GM18951 (cell line): ENCODE results near the gene PTPRCAP.

ENCODE experiments used
- POLR2A ChIP-seq: IDR thresholded peaks from 4 replicates; pipeline ENCODE4 v1.6.1; 2011; ENCODE audit warnings: mild to moderate bottlenecking; ENCODE audit not compliant: insufficient read length, insufficient read depth; ENCODE audit errors: extremely low read depth
- in situ Hi-C: fragments of 300-500 bp; cut with MboI; formaldehyde crosslinking; loops from one replicate; pipeline ENCODE4 v1.12.0; 2022; ENCODE audit warnings: low sequenced_read_pairs, mixed read lengths, inconsistent platforms; ENCODE audit not compliant: unreplicated experiment

The PTPRCAP gene

DNA sequence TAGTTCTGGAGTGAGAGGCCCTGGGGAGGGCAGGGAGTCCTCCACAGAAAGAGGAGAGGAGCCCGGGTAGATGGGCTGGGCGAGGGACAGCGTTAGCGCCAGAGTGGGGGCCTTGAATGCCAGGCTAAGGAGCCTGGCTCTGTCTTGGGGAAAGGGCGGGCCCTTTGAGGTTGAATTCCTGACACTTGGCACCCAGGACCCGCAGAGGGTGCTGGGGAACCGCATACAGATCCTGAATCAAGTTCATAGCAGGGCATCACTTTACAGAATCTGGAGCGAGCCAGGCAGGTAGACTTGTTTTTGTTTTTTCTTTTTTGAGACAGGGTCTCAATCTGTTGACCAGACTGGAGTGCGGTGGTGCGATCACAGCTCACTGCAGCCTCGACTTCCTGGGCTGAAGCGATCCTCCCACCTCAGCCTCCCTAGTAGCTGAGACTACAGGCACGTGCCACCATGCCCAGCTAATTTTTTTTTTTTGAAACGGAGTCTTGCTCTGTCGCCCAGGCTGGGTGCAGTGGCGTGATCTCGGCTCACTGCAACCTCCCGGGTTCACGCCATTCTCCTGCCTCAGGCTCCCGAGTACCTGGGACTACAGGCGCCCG is 16.0 kb downstream of the PTPRCAP start:
- TF ChIP-seq POLR2A, result no peak
- in situ Hi-C loops, result no loop called here

DNA sequence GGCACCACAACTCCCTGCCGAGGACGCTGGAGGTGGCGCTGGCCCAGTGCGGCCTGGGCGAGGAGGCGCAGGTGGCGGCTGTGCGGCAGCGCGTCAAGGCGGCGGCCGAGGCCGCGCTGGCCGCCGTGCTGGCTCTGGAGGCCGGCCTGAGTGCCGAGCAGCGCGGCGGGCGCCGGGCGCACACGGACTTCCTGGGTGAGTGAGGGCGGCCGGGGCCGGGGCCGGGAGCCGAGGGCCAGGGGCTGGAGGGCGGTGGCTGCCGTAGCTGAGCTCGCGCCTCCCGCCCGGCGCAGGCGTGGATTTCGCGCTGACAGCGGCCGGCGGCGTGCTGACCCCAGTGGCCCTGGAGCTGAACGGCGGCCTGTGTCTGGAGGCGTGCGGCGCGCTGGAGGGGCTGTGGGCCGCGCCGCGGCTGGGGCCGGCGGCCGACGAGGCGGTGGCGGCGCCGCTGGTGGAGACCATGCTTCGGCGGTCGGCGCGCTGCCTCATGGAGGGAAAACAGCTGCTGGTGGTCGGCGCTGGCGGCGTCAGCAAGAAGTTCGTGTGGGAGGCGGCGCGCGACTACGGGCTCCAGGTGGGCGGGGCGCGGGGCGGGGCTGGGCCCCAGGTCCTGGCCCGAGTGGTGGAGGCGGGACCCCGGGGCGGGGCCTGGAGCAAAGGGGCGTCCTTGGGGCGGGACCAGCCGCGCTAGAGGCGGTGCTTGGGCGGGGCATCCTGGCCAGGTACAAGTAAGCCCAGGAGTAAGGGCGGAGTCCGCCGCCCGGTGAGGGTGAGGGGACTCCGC is 16.6 kb downstream of the PTPRCAP start:
- in situ Hi-C loops, result no loop called here

DNA sequence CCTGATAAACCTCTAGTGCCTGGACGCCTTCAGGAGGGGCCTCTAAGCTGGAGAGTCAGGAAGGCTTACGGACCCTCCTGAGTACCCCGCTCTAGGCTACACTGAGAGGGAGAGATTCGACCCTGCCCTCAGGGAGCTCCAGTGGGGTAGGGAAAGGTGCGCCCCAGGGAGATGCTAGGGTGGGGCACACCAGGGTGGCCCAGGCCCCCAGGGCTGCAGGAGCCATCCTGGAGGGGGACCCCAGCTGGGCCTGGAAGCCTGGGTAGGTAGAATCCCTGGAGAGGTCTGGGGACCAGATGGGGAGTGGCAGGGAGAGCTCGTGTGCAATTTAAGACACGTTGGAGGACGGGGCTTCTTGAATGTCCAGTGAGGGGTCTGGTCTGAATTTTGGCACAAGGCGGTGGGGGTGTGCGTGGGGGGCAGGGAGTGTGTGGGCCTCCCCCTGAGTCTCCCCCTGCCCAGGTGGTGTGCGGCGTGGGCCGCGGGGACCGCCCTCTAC is 17.3 kb downstream of the PTPRCAP start:
- no peak for TF ChIP-seq POLR2A
- in situ Hi-C loops, result no loop called here

More for the DNA sequence above, 16.6 kb downstream of the PTPRCAP start:
- TF ChIP-seq POLR2A, result peak; percentile 67

DNA sequence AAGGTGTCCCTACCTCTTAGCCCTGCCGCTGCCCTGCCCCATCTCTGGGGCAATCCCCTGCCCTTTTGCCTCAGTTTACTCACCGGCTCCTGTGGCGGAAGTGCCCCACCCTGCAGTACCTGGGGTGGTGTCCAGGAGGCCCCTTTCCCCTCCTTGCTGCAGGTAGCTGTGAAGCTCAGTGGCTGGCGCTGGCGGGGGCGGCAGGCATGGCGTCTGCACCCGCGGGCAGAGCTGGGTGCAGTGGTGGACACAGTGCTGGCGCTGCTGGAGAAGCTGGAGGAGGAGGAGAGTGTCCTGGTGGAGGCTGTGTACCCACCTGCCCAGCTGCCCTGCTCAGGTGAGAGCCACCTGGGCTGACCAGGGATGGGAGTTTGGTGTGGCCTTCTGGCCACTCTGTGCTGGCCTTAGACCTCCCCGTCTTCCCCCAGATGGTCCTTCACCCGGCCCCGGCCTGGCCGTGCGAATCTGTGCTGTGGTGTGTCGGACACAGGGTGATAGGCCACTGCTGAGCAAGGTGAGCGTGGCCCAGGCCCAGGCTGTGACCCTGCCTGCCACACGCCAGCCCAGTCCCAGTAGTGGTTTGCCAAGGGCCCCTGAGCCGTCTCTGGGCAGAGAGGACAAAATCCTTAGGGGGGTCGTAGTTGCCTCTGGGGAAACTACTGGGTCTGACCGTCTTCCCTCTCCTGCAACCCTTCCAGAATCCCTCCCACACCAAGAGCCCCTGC is 18.0 kb downstream of the PTPRCAP start:
- no peak for TF ChIP-seq POLR2A
- in situ Hi-C loops, result no loop called here

DNA sequence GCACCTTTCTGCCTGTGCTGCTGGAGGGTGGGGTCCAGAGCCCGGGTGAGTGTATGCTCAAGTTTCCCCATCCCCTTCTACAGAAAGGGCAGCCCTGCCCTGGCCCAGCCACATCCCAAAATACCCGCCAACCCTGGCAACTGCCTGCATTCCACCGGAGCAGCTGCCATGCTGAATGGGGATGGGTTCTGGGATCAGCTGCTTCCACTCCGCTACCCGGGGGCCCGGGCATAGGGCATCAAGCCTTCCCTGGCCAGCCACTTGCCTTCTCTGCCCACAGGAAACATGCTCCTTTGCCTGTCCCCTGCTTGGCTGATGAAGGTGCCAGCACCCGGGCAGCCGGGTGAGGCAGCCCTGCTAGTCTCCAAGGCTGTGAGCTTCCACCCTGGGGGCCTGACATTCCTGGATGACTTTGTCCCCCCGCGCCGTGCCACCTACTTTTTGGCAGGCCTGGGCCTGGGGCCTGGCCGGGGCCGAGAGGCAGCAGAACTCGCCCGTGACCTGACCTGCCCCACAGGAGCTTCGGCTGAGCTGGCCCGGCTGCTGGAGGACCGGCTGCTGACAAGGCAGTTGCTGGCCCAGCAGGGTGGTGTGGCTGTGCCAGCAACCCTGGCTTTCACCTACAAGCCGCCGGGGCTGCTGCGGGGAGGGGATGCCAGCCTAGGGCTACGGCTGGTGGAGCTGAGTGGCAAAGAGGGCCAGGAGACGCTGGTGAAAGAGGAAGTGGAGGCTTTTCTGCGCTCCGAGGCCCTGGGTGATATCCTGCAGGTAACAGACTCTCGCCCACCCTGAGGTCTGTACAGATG is 18.8 kb downstream of the PTPRCAP start:
- no peak for TF ChIP-seq POLR2A
- in situ Hi-C loops, result no loop called here

DNA sequence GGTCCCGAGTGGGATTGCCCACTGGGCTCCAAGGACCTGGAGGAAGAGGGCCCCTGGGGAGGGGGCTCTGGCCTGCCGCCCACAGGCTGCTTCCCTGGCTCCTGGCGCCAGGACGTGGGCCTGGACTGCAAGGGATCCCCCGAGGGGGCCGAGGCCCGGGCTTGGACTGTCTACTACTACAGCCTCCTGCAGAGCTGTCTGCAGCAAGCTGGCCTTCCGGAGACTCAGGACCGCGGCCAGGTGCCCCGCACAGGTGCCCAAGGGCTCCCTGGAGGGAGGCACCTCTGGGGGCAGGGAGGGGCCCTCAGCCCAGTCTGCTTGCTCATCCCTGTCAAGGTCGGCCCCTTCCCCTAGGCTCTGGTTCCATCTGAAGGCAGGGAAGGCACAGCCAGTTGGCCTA is 20.1 kb downstream of the PTPRCAP start:
- TF ChIP-seq POLR2A, result no peak
- in situ Hi-C loops, result no loop called here

DNA sequence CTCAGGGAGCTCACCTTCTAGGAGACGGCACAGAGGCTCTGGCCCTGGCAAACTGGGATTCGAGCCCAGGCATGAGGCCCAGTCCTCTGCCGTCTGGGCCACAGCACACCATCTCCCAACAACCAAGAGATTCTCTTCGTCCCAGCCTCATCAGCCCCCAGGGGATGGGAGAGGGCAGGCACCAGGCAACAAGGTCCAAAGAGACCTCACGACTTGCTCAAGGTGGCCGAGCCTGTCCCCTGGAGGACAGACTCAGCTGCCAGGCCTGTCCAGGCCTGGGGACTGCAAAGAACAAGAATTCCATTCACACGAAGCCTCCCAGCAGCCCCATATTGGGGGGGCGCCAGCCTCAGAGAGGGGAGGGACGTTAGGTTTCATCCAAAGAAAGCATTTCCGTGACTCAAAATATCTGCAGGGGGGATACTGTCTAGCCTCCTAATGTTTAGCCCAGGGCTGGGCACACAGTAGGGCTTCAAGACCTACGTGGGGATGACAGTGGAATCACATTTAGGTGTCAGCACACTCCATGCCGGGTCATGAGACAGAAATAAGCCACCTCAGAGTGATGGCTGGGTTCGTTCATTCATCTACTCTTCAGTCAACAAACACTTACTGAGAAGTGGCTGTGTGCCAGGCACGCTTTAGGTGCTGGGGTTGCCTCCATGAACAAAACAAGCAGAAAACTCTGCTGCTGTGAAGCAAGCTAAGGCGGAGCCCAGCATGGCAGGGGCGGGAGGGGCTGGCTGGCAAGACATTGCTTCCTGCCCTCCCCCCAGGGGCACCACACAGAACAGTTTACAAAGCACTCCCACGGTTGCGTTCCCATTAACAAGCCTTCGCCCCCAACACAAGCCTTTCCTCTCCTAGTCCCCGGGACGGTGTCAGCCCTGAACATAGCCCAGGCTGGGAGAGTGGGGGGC is 20.8 kb downstream of the PTPRCAP start:
- TF ChIP-seq POLR2A, result no peak
- in situ Hi-C loops, result no loop called here

DNA sequence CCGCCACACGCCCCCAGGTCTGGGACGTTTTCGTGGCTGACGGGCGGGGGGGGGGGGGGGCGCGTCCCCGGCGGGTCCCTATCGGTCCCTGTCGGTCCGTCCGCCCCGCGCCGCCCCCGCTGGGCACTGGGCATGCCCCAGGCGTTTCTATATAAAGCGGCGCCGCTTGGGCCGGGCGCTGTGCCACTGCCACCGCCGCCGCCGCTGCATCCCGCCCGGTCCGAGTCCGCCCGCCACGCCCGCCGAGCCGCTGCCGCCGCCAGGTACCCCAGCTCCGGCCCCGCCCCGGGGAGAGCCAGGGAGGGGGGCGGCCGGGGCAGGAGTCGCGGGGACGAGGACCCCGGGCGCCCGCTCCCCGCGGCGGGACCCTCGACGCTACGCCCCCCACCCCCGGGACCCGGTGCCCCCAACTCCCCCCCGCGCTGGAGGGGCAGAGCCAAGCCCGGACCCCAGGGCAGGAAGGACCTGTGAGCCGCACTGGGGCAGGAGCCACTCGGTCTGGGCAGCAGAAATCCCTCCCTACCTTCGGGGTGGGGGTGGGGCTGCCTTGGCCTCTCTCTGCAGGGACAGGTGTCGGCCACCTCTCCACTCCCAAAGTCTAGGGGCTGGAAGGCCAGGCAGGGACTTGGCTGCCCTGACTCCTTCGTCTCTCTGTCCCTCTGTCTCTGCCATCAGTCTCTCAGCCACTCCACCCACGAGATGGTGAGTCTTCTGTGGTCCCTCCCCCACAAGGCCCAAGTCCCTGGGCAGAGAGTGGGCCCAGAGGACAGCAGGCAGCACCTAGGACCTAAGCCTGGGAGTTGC is 21.8 kb downstream of the PTPRCAP start, which contains the start of gene CARNS1:
CARNS1 (plus strand) TSS at position 178 of the 804 bp plus-strand sequence; CDS start at position 700, 522 bp downstream.
- in situ Hi-C loops, result no loop called here

DNA sequence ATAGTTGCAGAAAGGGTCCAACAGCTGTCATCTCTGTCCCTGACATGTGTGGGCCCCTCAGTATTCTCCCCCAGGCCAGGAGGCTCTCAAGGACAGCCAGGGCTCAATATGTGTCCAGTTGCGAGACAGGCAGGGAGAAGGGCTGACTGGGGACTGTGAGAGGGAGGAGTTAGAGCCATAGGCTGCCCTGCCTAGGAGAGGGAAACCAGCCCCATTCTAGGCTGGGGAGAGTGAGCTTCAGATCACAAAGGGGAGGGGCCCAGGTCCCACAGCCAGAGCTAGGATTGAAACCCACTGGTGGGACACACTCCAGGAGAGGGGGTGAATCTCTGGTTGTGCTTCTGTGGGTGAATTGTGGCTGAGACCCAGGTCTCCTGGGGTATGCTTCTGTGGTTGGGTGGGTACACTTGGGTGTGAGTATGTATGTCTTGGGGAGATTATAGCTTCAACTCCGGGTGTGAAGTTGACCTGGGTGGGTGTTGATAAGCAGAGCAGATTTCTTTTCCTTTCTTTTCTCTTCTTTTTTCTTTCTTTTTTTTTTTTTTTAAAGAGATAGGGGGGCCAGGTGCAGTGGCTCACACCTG is 24.1 kb downstream of the PTPRCAP start:
- no peak for TF ChIP-seq POLR2A
- in situ Hi-C loops, result no loop called here

More for the DNA sequence above, 21.8 kb downstream of the PTPRCAP start, which contains the start of gene CARNS1:
- TF ChIP-seq POLR2A, result no peak

DNA sequence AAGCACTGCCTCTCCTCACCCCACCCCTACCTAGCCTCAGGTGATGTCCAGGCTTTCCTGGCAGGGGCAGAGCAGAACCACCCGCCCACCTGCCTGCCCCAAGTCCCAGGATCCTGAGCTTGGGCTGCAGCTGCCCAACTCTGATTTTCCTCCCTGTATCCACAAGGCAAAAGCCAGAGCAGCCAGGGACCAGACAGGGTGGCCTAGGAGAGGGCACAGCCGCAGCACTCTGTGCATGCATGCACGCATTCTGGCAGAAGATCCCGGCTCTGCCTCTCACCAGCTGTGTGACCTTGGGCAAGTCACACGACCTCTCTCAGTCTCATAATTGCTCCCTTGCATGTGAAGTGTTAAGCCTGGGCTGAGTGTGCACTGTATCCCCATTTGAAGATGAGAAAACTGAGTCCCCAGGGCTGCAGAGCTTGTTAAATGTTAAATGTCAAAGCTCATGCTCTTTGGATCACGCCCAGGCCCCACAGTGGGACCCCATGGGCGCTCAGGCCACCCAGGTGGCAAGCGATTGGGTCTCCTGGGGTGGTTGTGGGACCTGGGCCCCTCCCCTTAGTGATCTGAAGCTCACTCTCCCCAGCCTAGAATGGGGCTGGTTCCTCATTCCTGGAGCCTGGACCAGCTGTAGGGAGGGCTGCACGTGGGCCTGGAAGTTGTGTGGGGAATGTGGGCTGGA is 24.8 kb downstream of the PTPRCAP start:
- in situ Hi-C loops, result no loop called here
- no peak for TF ChIP-seq POLR2A
